WTC11 (cell line): ENCODE measurements around the gene TRAIP. TPM values are rescaled to one million over a fixed set of nuclear protein-coding genes. Genes with fewer than 3 reads are reported as not detected.
A peak's percentile ranks its signal among the peaks of the same experiment; 100 is the strongest.

Experiments
- ATAC-seq: fragments of 200-7000 bp; cut with Tn5 transposase; 2 replicates; pipeline ENCODE4 v1.10.0; 2021; ENCODE audit warnings: mild to moderate bottlenecking, moderate library complexity
- CTCF ChIA-PET: fragments of 300-600 bp; sonication (Branson Sonifier 250); formaldehyde crosslinking; loops from one replicate; lab custom pipeline; 2021; ENCODE audit warnings: antibody characterized with exemption; lab: Charles Lee
- POLR2A ChIA-PET: fragments of 350-600 bp; sonication (Branson Sonifier 250); formaldehyde crosslinking; loops from one replicate; lab custom pipeline; 2021; ENCODE audit warnings: antibody characterized with exemption; lab: Charles Lee
- DNase-seq: peaks from one replicate; pipeline ENCODE4 v3.0.0; 2021; ENCODE audit warnings: low spot score
- H3K27ac Mint-ChIP-seq: 2 replicates; pipeline ENCODE4 v1.8.0; 2021; ENCODE audit warnings: mixed read lengths
- H3K27me3 Mint-ChIP-seq: 2 replicates; pipeline ENCODE4 v1.8.0; 2021; ENCODE audit warnings: low read depth, mild to moderate bottlenecking, moderate library complexity, mixed read lengths
- H3K36me3 Mint-ChIP-seq: 2 replicates; pipeline ENCODE4 v1.8.0; 2021; ENCODE audit warnings: mixed read lengths
- H3K4me1 Mint-ChIP-seq: 2 replicates; pipeline ENCODE4 v1.8.0; 2022; ENCODE audit warnings: mixed read lengths
- H3K4me3 Mint-ChIP-seq: 2 replicates; pipeline ENCODE4 v1.8.0; 2021; ENCODE audit warnings: mild to moderate bottlenecking, moderate library complexity, mixed read lengths
- H3K9me3 Mint-ChIP-seq: 2 replicates; pipeline ENCODE4 v1.8.0; 2021; ENCODE audit warnings: mixed read lengths
- ATF1 ChIP-seq: sonication (generic); formaldehyde crosslinking; IDR thresholded peaks from 2 replicates; pipeline ENCODE4 v1.8.1; 2023; ENCODE audit warnings: mild to moderate bottlenecking, moderate library complexity, missing genetic modification reagents
- ELF4 ChIP-seq: sonication (generic); formaldehyde crosslinking; IDR thresholded peaks from 2 replicates; pipeline ENCODE4 v1.8.1; 2022; ENCODE audit warnings: low read depth, mild to moderate bottlenecking, moderate library complexity, missing genetic modification reagents
- EMX1 ChIP-seq: fragments of 250-450 bp; sonication (Bioruptor Pico); IDR thresholded peaks from 2 replicates; pipeline ENCODE4 v1.8.0; 2021; ENCODE audit warnings: mild to moderate bottlenecking
- FOXK1 ChIP-seq: sonication (generic); formaldehyde crosslinking; IDR thresholded peaks from 2 replicates; pipeline ENCODE4 v1.8.0; 2022; ENCODE audit warnings: mild to moderate bottlenecking, moderate library complexity, missing genetic modification reagents
- GABPB1 ChIP-seq: sonication (generic); formaldehyde crosslinking; IDR thresholded peaks from 2 replicates; pipeline ENCODE4 v1.8.1; 2023; ENCODE audit warnings: mild to moderate bottlenecking, missing genetic modification reagents
- GTF2I ChIP-seq: fragments of 250-450 bp; sonication (Bioruptor Pico); conservative IDR thresholded peaks from 2 replicates; pipeline ENCODE4 v1.4.0; 2021; ENCODE audit warnings: mild to moderate bottlenecking
- JUN ChIP-seq: sonication (generic); formaldehyde crosslinking; IDR thresholded peaks from 2 replicates; pipeline ENCODE4 v1.8.0; 2023; ENCODE audit warnings: mild to moderate bottlenecking, missing genetic modification reagents
- NR2C2 ChIP-seq: sonication (generic); formaldehyde crosslinking; IDR thresholded peaks from 2 replicates; pipeline ENCODE4 v1.8.0; 2022; ENCODE audit warnings: mild to moderate bottlenecking, missing genetic modification reagents
- SOX15 ChIP-seq: fragments of 250-450 bp; sonication (Bioruptor Pico); IDR thresholded peaks from 2 replicates; pipeline ENCODE4 v1.9.0; 2021; ENCODE audit warnings: mild to moderate bottlenecking
- SP1 ChIP-seq: sonication (generic); formaldehyde crosslinking; conservative IDR thresholded peaks from 2 replicates; pipeline ENCODE4 v1.8.1; 2022; ENCODE audit warnings: missing genetic modification reagents
- TEAD1 ChIP-seq: sonication (generic); formaldehyde crosslinking; IDR thresholded peaks from 2 replicates; pipeline ENCODE4 v1.8.0; 2022; ENCODE audit warnings: mild to moderate bottlenecking, missing genetic modification reagents
- TEAD4 ChIP-seq: sonication (generic); formaldehyde crosslinking; IDR thresholded peaks from 2 replicates; pipeline ENCODE4 v1.8.0; 2022; ENCODE audit warnings: mild to moderate bottlenecking, missing genetic modification reagents
- ZNF423 ChIP-seq: fragments of 250-450 bp; sonication (Bioruptor Pico); IDR thresholded peaks from 2 replicates; pipeline ENCODE4 v2.1.2; 2022; ENCODE audit warnings: mild to moderate bottlenecking, moderate library complexity
- total RNA-seq: library from RNA; stranded (reverse); gene quantifications from 3 replicates; pipeline ENCODE4 v1.2.3, GENCODE V29; 2021
- TF ChIP-seq, protein P1 (sequence below): fragments of 250-450 bp; sonication (Bioruptor Pico); IDR thresholded peaks from 2 replicates; pipeline ENCODE4 v1.9.0; 2021; ENCODE audit warnings: mild to moderate bottlenecking
- TF ChIP-seq, protein P2 (sequence below): sonication (generic); formaldehyde crosslinking; IDR thresholded peaks from 2 replicates; pipeline ENCODE4 v1.8.0; 2023; ENCODE audit warnings: missing genetic modification reagents
- TF ChIP-seq, protein P3 (sequence below): sonication (generic); formaldehyde crosslinking; IDR thresholded peaks from 2 replicates; pipeline ENCODE4 v1.8.1; 2023; ENCODE audit warnings: mild to moderate bottlenecking, missing genetic modification reagents
- TF ChIP-seq, protein P4 (sequence below): fragments of 250-450 bp; sonication (Bioruptor Pico); IDR thresholded peaks from 2 replicates; pipeline ENCODE4 v1.9.0; 2021; ENCODE audit warnings: mild to moderate bottlenecking

TRAIP gene
- total RNA-seq, 1 experiment from 2014 or later: 25.9 TPM

DNA sequence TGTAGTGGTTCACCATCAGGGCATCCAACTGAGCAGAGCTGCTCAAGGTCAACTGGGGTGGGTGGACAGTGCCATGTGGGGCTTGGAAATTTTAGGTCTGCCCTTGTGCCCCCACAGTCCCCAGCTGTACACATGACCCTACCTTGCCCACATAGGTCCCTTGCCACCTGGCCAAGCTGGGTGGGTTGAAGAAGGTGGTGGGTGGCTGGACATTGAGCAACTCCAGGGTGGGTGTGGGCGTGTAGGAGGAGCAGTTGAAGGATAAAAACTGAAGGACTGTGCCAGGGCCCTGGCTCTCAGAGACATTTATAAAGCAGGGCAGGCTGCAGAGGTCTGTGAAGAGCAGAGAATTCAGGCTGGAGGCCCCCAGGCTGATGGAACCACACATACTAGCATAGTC is 57.3 kb downstream of the TRAIP start (continued):
- TF ChIP-seq, protein P1, sequence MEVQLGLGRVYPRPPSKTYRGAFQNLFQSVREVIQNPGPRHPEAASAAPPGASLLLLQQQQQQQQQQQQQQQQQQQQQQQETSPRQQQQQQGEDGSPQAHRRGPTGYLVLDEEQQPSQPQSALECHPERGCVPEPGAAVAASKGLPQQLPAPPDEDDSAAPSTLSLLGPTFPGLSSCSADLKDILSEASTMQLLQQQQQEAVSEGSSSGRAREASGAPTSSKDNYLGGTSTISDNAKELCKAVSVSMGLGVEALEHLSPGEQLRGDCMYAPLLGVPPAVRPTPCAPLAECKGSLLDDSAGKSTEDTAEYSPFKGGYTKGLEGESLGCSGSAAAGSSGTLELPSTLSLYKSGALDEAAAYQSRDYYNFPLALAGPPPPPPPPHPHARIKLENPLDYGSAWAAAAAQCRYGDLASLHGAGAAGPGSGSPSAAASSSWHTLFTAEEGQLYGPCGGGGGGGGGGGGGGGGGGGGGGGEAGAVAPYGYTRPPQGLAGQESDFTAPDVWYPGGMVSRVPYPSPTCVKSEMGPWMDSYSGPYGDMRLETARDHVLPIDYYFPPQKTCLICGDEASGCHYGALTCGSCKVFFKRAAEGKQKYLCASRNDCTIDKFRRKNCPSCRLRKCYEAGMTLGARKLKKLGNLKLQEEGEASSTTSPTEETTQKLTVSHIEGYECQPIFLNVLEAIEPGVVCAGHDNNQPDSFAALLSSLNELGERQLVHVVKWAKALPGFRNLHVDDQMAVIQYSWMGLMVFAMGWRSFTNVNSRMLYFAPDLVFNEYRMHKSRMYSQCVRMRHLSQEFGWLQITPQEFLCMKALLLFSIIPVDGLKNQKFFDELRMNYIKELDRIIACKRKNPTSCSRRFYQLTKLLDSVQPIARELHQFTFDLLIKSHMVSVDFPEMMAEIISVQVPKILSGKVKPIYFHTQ (CRISPR knock-in tag): no peak
- TF ChIP-seq TEAD4 (CRISPR knock-in tag) (no peak), EMX1 (CRISPR knock-in tag) (no peak), SP1 (CRISPR knock-in tag) (no peak), ATF1 (CRISPR knock-in tag) (no peak), ELF4 (no peak)
- TF ChIP-seq, protein P2, sequence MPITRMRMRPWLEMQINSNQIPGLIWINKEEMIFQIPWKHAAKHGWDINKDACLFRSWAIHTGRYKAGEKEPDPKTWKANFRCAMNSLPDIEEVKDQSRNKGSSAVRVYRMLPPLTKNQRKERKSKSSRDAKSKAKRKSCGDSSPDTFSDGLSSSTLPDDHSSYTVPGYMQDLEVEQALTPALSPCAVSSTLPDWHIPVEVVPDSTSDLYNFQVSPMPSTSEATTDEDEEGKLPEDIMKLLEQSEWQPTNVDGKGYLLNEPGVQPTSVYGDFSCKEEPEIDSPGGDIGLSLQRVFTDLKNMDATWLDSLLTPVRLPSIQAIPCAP (CRISPR knock-in tag): no peak
- TF ChIP-seq, all 79 proteins: peak for 0

DNA sequence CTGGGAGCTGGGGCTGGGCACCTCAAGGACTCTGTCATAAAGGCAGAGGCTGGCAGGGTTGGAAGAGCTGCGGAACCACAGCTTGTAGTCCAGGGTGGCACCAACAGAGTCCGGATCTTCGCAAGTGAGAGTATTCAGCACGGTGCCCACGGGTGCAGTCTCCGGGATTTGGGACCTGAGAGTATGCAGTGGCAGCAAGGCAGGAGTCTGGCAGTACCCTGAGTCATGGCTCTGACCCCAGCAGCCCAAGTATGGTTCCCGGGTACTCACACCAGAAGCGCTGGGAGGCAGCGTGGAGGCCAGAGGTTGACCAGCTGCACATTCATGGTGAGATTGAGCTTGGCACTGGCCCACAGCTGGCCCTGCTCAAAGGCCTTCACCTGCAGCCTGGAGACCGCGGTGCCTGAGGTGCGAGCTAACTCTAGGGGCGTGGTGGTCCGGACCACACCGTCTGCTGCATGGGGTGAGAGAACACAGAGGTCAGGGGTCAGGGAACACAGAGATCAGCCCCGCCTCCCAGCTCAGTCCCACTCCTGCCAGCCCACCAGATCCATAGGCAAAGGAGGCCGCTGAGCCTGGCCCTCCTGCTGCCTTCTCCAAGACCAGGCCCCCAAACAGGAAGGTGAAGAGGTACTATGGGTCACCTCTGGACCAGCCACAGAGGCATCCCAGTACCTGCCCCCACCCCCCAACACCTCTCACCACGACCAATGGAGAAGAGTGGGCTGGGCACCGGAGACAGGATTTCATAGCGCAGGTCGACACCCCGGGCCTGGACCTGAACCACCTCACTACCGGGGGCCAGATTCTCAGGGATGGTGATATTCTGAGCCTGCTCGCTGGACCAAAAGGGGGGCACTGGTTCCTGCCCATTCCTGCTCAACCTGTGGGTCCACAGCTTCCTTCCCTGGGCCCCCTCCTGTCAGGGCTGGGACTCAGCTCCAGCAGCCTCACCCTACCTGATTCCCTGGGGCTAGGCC is 61.1 kb downstream of the TRAIP start:
- no peak for DNase-seq
- TF ChIP-seq NR2C2 (CRISPR knock-in tag) (0 out of 2 replicates have a peak, but pooled peaks have one; percentile 19), GTF2I (no peak)
- peak overlapping the region; percentile 27; the same call in 1 of the 2 replicates for H3K27ac Mint-ChIP-seq
- H3K9me3 Mint-ChIP-seq: no peaks in the 10 kb centered on the region
- CTCF ChIA-PET: interaction anchor here (0.5 to 1.7 kb wide), 4 partner anchors 8 to 115 kb away, joined by 3 to 8 read pairs (median 3); partner anchors contain the start of gene INKA1
- H3K27me3 Mint-ChIP-seq: peaks cover 12% of the 10 kb centered on the region
- peaks cover 1% of the 10 kb centered on the region; the same call in 1 of the 2 replicates for H3K4me1 Mint-ChIP-seq
- no peaks in the 10 kb centered on the region for H3K36me3 Mint-ChIP-seq
- no peak overlapping the region for H3K4me3 Mint-ChIP-seq
- peak; percentile 44 for ATAC-seq
- POLR2A ChIA-PET: interaction anchor here (0.6 kb wide), 1 partner anchor 18 kb away, joined by 3 read pairs; no protein-coding TSS in a partner anchor

DNA sequence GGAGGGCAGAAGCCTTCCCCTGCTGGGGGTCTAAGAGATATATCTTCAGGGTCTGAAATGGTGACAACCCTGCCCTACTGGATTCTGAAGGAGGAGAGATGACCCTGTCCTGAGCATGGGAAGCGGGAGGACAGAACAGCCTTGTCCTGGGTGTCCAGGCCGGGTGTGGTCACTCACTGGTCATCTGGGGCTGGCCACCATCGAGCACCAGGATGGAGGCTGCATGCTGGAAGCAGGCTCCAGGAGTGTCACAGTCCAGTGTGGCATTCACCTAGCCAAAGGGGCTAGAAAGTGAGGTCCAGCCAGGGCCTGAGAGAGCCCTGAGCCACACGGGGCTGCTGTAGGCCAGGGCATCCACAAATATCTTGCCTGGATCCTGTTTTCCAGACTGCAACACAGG is 61.9 kb downstream of the TRAIP start:
- DNase-seq: no peak
- Mint-ChIP-seq H3K4me1 (peaks cover 3% of the 10 kb centered on the region; the same call in 1 of the 2 replicates), H3K27me3 (peaks cover 11% of the 10 kb centered on the region), H3K27ac (no peak overlapping the region), H3K36me3 (no peaks in the 10 kb centered on the region), H3K9me3 (no peaks in the 10 kb centered on the region), H3K4me3 (no peak overlapping the region)
- ChIA-PET POLR2A (no interaction called here), CTCF (interaction anchor here (0.5 to 1.5 kb wide), 2 partner anchors 8 to 106 kb away, joined by 3 to 4 read pairs; no protein-coding TSS in a partner anchor)
- no peak for ATAC-seq
- TF ChIP-seq JUN (CRISPR knock-in tag) (no peak), EMX1 (CRISPR knock-in tag) (no peak), TEAD1 (CRISPR knock-in tag) (no peak), GABPB1 (CRISPR knock-in tag) (no peak), ZNF423 (no peak), NR2C2 (CRISPR knock-in tag) (no peak), SOX15 (CRISPR knock-in tag) (no peak), FOXK1 (CRISPR knock-in tag) (no peak)
- TF ChIP-seq, protein P3, sequence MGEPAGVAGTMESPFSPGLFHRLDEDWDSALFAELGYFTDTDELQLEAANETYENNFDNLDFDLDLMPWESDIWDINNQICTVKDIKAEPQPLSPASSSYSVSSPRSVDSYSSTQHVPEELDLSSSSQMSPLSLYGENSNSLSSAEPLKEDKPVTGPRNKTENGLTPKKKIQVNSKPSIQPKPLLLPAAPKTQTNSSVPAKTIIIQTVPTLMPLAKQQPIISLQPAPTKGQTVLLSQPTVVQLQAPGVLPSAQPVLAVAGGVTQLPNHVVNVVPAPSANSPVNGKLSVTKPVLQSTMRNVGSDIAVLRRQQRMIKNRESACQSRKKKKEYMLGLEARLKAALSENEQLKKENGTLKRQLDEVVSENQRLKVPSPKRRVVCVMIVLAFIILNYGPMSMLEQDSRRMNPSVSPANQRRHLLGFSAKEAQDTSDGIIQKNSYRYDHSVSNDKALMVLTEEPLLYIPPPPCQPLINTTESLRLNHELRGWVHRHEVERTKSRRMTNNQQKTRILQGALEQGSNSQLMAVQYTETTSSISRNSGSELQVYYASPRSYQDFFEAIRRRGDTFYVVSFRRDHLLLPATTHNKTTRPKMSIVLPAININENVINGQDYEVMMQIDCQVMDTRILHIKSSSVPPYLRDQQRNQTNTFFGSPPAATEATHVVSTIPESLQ (CRISPR knock-in tag): no peak
- TF ChIP-seq, protein P1 (CRISPR knock-in tag): no peak
- TF ChIP-seq, protein P4, sequence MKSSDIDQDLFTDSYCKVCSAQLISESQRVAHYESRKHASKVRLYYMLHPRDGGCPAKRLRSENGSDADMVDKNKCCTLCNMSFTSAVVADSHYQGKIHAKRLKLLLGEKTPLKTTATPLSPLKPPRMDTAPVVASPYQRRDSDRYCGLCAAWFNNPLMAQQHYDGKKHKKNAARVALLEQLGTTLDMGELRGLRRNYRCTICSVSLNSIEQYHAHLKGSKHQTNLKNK (CRISPR knock-in tag): no peak
